GM12872 (cell line): ENCODE results near the gene RANBP3.

Experiments
- TF ChIP-seq, protein P1 (sequence below): IDR thresholded peaks from 3 replicates; pipeline ENCODE4 v1.5.1; 2011; ENCODE audit warnings: low read depth, mild to moderate bottlenecking, low read length, moderate library complexity; ENCODE audit not compliant: insufficient read depth

Gene RANBP3

DNA sequence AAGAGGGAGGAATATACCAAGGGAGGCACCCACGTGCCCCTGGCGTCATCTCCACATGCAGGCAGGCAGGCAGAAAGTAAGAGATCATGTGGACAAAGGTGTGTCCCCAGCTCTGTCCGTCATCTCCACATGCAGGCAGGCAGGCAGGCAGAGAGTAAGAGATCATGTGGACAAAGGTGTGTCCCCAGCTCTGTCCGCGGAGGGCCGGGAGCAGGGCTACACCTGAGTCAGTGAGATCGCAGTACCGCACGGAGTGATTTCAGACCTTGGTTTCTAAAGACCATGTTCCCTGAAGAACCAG is 41.7 kb downstream of the RANBP3 start:
- TF ChIP-seq, protein P1, sequence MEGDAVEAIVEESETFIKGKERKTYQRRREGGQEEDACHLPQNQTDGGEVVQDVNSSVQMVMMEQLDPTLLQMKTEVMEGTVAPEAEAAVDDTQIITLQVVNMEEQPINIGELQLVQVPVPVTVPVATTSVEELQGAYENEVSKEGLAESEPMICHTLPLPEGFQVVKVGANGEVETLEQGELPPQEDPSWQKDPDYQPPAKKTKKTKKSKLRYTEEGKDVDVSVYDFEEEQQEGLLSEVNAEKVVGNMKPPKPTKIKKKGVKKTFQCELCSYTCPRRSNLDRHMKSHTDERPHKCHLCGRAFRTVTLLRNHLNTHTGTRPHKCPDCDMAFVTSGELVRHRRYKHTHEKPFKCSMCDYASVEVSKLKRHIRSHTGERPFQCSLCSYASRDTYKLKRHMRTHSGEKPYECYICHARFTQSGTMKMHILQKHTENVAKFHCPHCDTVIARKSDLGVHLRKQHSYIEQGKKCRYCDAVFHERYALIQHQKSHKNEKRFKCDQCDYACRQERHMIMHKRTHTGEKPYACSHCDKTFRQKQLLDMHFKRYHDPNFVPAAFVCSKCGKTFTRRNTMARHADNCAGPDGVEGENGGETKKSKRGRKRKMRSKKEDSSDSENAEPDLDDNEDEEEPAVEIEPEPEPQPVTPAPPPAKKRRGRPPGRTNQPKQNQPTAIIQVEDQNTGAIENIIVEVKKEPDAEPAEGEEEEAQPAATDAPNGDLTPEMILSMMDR = no peak

DNA sequence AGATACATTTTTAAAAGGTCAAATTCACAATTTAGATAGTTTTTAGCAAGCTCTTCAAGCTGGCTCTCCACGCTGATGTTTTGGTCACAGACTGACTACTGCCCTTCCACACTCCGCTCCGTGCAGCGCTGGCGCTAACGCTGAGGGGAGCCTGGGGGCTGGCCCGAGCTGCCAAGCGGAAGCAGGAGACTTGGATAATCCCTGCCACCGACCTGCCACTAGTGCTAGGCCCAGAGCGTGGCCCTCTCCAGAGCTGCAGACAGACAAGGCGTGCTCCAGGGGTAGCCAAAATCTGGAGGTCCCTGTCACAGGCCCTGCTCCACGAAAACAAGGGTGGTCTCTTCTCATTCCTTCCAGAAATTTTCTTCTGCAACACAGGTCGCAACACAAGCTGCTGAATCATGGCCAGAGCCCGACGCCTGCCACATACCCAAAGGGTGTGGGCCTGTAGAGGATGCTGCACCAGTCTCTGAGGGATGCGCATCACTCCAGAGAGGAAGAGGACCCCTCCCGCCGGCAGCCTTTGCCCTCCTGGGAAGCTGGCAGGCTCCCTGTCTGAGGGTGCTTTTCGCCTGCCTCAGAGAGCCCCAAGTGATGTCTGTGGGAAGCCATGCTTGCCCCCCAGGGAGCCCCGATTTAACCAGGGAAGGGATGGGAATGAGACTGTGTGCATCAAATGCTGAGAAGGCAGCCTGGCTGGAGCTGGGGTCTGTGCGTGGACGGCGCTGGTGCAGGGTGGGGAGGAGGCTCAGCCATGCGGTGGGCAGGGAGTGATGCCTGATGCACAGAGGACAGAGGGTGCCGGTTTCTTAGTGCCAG is 42.3 kb downstream of the RANBP3 start:
- TF ChIP-seq, protein P1 = no peak

DNA sequence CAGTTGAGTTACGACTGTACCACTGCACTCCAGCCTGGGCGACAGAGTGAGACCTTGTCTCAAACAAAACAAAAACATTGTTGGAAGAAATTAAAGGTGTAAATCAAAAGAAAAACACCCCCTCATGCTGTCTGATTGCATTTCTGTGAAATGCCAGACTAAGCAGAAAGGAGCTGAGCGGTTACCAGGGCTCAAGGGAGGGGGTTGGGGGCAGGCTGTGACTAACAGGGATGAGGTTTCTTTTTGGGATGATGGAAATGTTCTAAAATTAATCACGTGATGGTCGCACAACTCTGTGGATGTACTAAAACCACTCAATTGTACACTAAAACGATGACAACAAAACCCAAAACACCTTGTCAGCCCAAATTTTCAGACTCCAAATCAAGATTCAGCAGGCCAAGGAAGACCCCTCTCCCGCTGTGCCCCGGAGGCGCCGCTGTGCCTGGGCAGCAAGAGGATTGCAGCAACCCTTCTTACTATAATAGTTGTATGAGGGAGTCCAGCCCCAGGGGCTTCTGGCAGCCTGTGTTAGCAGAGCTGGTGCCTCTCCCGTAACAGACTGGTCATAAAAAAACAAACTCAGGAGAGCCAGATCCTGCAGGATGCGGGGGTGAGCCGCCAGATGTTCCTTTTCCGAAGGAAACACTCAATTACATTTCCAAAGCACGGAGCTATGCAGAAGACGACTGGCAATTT is 43.0 kb downstream of the RANBP3 start:
- TF ChIP-seq, protein P1 = no peak

DNA sequence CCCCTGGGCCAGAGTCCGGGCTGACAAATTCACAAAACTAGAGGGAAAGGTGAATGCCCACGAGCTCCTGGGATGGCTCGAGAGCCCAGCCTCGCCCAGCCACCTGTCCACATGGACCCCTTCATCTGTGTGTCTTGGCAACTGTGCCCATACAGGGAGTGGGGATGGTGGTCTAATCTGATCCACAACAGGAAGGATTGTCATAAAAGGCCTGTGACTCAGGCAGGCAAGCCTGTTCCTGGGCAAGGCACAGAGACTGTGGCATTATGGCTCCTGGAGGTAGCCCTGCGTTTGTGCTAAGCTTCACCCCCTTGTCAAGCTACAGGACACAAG is 43.9 kb downstream of the RANBP3 start:
- TF ChIP-seq, protein P1 = no peak

DNA sequence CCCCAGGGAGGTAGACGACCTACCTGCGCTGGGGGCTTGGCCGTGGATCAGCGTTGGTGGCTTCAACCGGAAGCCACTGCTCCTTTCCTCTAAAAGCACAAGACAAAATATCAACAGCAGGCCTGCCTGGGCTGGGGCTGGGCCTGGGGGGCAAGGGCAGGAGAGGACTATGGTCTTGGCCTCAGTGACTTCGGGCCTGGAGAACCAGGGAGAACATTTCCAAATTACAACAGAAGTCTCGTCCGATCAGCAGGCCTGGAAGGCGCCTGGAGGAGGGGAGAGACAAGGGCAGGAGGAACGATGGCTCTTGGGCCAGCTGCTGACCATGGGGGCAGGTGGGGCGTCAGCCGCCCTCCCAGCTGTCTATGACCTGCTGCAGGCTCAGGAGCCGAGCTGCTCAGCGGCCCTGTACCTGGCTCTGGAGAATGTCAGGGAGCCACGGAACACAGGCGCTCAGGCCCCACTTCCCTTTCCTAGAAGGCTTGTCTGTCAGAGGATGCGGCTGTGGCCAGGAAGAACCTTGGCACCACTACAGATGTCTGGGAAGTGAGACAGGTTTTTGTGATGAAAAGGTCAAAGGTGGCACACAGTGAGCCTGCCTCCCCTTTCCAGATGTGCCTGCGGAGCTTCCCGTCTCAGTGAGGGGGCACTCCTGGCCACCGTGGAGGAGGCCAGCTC is 44.4 kb downstream of the RANBP3 start:
- TF ChIP-seq, protein P1 = no peak

DNA sequence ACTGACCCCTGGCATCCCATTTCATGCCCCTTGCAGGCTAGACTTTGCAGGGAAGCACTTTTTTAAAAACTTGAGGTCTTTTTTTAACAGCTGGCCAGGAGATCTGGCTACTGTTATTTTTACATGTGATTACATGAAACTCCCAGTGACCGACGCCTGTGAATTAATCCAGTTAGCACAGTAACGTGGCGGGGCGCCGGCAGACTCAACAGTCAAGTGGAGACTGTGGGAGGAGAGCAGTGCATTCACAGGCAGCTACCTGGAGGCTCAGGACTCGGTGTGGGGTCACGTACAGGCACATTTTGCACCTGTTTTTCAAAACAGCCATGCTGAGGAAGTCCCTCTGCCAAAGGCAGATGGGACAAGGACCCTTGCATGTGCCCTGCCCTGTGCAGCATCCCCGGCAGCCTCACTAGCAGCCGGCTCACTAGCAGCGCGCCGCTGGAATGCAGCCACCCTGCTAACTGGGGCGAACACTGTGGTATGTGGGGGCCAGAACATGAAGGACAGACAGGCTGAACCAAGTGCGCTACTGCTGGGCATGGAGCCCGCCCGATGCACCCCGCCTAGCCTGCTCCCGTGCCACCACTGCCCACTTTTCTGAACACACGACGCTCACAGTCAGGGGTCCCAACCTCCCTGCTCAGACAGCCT is 45.2 kb downstream of the RANBP3 start:
- TF ChIP-seq, protein P1 = no peak

DNA sequence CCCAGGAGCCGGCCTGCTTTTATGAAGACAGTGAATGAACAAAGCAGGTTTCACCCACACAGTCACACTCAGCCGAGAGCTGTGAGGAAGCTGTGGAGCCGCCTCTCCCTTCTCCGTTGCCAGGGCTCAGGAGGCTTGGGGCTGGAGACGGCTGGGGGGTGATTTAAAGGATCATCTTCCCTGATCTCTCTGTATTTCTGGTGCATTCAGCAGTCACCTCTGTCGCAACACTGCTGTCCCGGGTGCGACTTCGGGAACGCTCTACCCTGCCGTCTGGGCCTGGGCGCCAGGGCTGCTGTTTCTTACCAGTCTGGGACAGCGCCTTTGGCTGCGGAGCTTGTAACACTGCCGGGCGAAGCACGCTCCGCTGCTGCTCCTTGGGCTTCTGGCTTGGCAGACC is 45.8 kb downstream of the RANBP3 start:
- TF ChIP-seq, protein P1 = no peak
